ENCODE measurements around the gene SNX32. TPM values are rescaled to one million over a fixed set of nuclear protein-coding genes. Genes with fewer than 3 reads are reported as not detected.

SNX32 gene
- total and polyA plus RNA-seq, 2 of the 13 experiments (the other 11 are each of a cell fraction or from before 2014, with no cell fraction given) = 0.09 to 0.34 TPM

- TF ChIP-seq SNAPC4 (CRISPR knock-in tag; IDR thresholded peaks at IDR 0.05) = peak; percentile 35; the same call in 1 of the 2 replicates
- no peak for TF ChIP-seq ZNF557 (CRISPR knock-in tag; IDR thresholded peaks at IDR 0.05)
- TF ChIP-seq NFAT5 (CRISPR knock-in tag; IDR thresholded peaks at IDR 0.05) = peak; percentile 36
- TF ChIP-seq MAX (IDR thresholded peaks at IDR 0.05) = no peak; the same call in none of the 2 replicates
- TF ChIP-seq ZBTB7A (CRISPR knock-in tag; IDR thresholded peaks at IDR 0.05) = 0 out of 2 replicates have a peak, but pooled peaks have one; percentile 17
- no peak for TF ChIP-seq MBNL3 (CRISPR knock-in tag; conservative IDR thresholded peaks at IDR 0.05)
- TF ChIP-seq TCF12 (IDR thresholded peaks at IDR 0.05) = no peak
- peak; percentile 79 for TF ChIP-seq TCF12 (CRISPR knock-in tag; IDR thresholded peaks at IDR 0.05)
- TF ChIP-seq ZNF12 (CRISPR knock-in tag; IDR thresholded peaks at IDR 0.05) = no peak; the same call in 1 of the 2 replicates
- no peak; the same call in 1 of the 2 replicates for TF ChIP-seq ZBTB8A (CRISPR knock-in tag; IDR thresholded peaks at IDR 0.05; ENCODE audit: borderline replicate concordance, low read depth)
- no peak for TF ChIP-seq RFX5 (IDR thresholded peaks at IDR 0.05; ENCODE audit: low read depth, low read length)
- no peak for TF ChIP-seq ZNF609 (CRISPR knock-in tag; IDR thresholded peaks at IDR 0.05; ENCODE audit: borderline replicate concordance)
Measured at GRCh38 chr11:65860278-65861164, 26.8 kb downstream of the SNX32 start, which contains the start of gene MUS81 (continued).
